KOPT-K1 (cell line): ENCODE data around the gene DNAJC10.
A peak's percentile ranks its signal among the peaks of the same experiment; 100 is the strongest.
"Not testable (repeated sequence)": the region's sequence is repeated elsewhere in the genome, so short reads cannot be mapped to it uniquely, and the experiment has no call there.

ENCODE experiments used
- H3K27ac ChIP-seq: fragments of 200-600 bp; sonication (generic); 2 replicates; pipeline ENCODE4 v1.5.1; 2016; ENCODE audit warnings: antibody characterized with exemption, mild to moderate bottlenecking, low read depth, low read length; ENCODE audit not compliant: poor library complexity, severe bottlenecking
- H3K36me3 ChIP-seq: fragments of 200-600 bp; sonication (generic); 2 replicates; pipeline ENCODE4 v1.5.1; 2017; ENCODE audit warnings: antibody characterized with exemption, mild to moderate bottlenecking, low read length, moderate library complexity; ENCODE audit not compliant: insufficient read depth
- H3K9me3 ChIP-seq: fragments of 200-600 bp; sonication (generic); 2 replicates; pipeline ENCODE4 v1.5.1; 2017; ENCODE audit warnings: antibody characterized with exemption, low read length, mild to moderate bottlenecking; ENCODE audit not compliant: insufficient read depth, poor library complexity, severe bottlenecking

DNAJC10 gene

GRCh38 chr2:182715892-182716649 is at the start of gene DNAJC10:
Gene DNAJC10, plus strand, starts transcription at chr2:182716257. Its CDS starts 1,830 bp downstream, at chr2:182718087.
- no peaks in the 10 kb centered on the region; the same call in 1 of the 2 replicates for H3K36me3 ChIP-seq
- H3K27ac ChIP-seq, result peak within 1 kb of the TSS; percentile 70
- H3K9me3 ChIP-seq, result no peaks in the 10 kb centered on the region

- no peak overlapping the region for H3K27ac ChIP-seq
- no peaks in the 10 kb centered on the region for H3K36me3 ChIP-seq
- no peaks in the 10 kb centered on the region for H3K9me3 ChIP-seq
These were observed 49.3 kb upstream of the DNAJC10 start for GRCh38 chr2:182666674-182667314.

GRCh38 chr2:182667315-182667695 is 48.8 kb upstream of the DNAJC10 start:
- Histone ChIP-seq H3K27ac (no peak overlapping the region), H3K36me3 (no peaks in the 10 kb centered on the region), H3K9me3 (no peaks in the 10 kb centered on the region)

- no peaks in the 10 kb centered on the region for H3K36me3 ChIP-seq
- H3K27ac ChIP-seq, result no peak overlapping the region
- H3K9me3 ChIP-seq, result no peaks in the 10 kb centered on the region
These were observed 47.4 kb upstream of the DNAJC10 start for GRCh38 chr2:182668671-182669070.

GRCh38 chr2:182672466-182673165 is 43.4 kb upstream of the DNAJC10 start:
- no peak overlapping the region for H3K27ac ChIP-seq
- H3K9me3 ChIP-seq, result no peaks in the 10 kb centered on the region
- H3K36me3 ChIP-seq, result no peaks in the 10 kb centered on the region

GRCh38 chr2:182680837-182681236 is 35.2 kb upstream of the DNAJC10 start:
- H3K9me3 ChIP-seq, result no peaks in the 10 kb centered on the region

GRCh38 chr2:182682210-182682609 is 33.8 kb upstream of the DNAJC10 start:
- Histone ChIP-seq H3K9me3 (no peaks in the 10 kb centered on the region), H3K27ac (no peak overlapping the region), H3K36me3 (no peaks in the 10 kb centered on the region)

More at GRCh38 chr2:182680837-182681236, 35.2 kb upstream of the DNAJC10 start:
- Histone ChIP-seq H3K36me3 (no peaks in the 10 kb centered on the region), H3K27ac (no peak overlapping the region)

- no peaks in the 10 kb centered on the region for H3K9me3 ChIP-seq
- no peak overlapping the region for H3K27ac ChIP-seq
- no peaks in the 10 kb centered on the region for H3K36me3 ChIP-seq
These were observed 30.5 kb upstream of the DNAJC10 start for GRCh38 chr2:182685559-182685958.

GRCh38 chr2:182686763-182687162 is 29.3 kb upstream of the DNAJC10 start:
- H3K27ac ChIP-seq, H3K9me3 ChIP-seq, H3K36me3 ChIP-seq: not testable (repeated sequence)

GRCh38 chr2:182694189-182694588 is 21.9 kb upstream of the DNAJC10 start:
- H3K27ac ChIP-seq, result no peak overlapping the region

GRCh38 chr2:182695776-182696175 is 20.3 kb upstream of the DNAJC10 start:
- Histone ChIP-seq H3K36me3 (no peaks in the 10 kb centered on the region), H3K9me3 (no peaks in the 10 kb centered on the region), H3K27ac (no peak overlapping the region)

More at GRCh38 chr2:182694189-182694588, 21.9 kb upstream of the DNAJC10 start:
- no peaks in the 10 kb centered on the region for H3K36me3 ChIP-seq
- H3K9me3 ChIP-seq, result no peaks in the 10 kb centered on the region

- Histone ChIP-seq H3K36me3 (no peaks in the 10 kb centered on the region), H3K9me3 (no peaks in the 10 kb centered on the region), H3K27ac (no peak overlapping the region)
These were observed 17.4 kb upstream of the DNAJC10 start for GRCh38 chr2:182698671-182699070.

GRCh38 chr2:182705761-182706160 is 10.3 kb upstream of the DNAJC10 start:
- Histone ChIP-seq H3K36me3 (no peaks in the 10 kb centered on the region), H3K9me3 (no peaks in the 10 kb centered on the region), H3K27ac (no peak overlapping the region)

GRCh38 chr2:182706751-182707150 is 9.3 kb upstream of the DNAJC10 start:
- H3K27ac ChIP-seq, result no peak overlapping the region
- H3K36me3 ChIP-seq, result no peaks in the 10 kb centered on the region
- H3K9me3 ChIP-seq, result no peaks in the 10 kb centered on the region

GRCh38 chr2:182713601-182714000 is 2.5 kb upstream of the DNAJC10 start:
- Histone ChIP-seq H3K27ac (no peak overlapping the region), H3K9me3 (no peaks in the 10 kb centered on the region), H3K36me3 (no peaks in the 10 kb centered on the region)
